H1 (cell line): Measurements from ENCODE around the gene INHBB. TPM values are rescaled to one million over a fixed set of nuclear protein-coding genes. Genes with fewer than 3 reads are reported as not detected.

Source experiments
- GABPA ChIP-seq: IDR thresholded peaks from 2 replicates; pipeline ENCODE4 v1.6.1; 2011; ENCODE audit warnings: mild to moderate bottlenecking, low read length, moderate library complexity, borderline replicate concordance; ENCODE audit not compliant: insufficient read depth
- RAD21 ChIP-seq, 2 experiments: IDR thresholded peaks in 1 of 2; conservative IDR thresholded peaks in 1 of 2; 2 replicates each; pipeline ENCODE4 v1.6.1; 2011; ENCODE audit warnings: low read depth in 2 of 2, low read length in 2 of 2, improper control_type of control experiment in 1 of 2, inconsistent platforms in 1 of 2, mild to moderate bottlenecking in 1 of 2, moderate library complexity in 1 of 2
- SUZ12 ChIP-seq: fragments of 200-600 bp; sonication (generic); IDR thresholded peaks from 2 replicates; pipeline ENCODE4 v1.6.1; 2012; ENCODE audit warnings: mild to moderate bottlenecking, inconsistent platforms, low read length, moderate library complexity, mixed read lengths
- TEAD4 ChIP-seq: IDR thresholded peaks from 2 replicates; pipeline ENCODE4 v1.6.1; 2012; ENCODE audit warnings: low read depth, low read length, inconsistent platforms, mixed read lengths
- polyA plus RNA-seq, 7 experiments: library from polyadenylated mRNA; depleted of rRNA in 3 of 7; stranded (reverse) in 5 of 7; unstranded in 2 of 7; fragments of >200 nt in 5 of 7; fragments of 200-250 nt in 2 of 7; gene quantifications; 1 replicate in 5 of 7; 2 replicates in 1 of 7; 4 replicates in 1 of 7; pipeline versions ENCODE4 v1.2.1 to v1.2.3, GENCODE V29; 2011 to 2013; ENCODE audit warnings: missing spikeins in 2 of 7, mixed read lengths in 2 of 7
- total RNA-seq: library from RNA; stranded (reverse); fragmentation: NEBNext Ultra II Directional; extraction: Animal tissue kit (Norgen Biotek cat#: 25700); gene quantifications from 2 replicates; pipeline ENCODE4 v1.2.1, GENCODE V29; 2021
- TF ChIP-seq, protein P1 (sequence below): IDR thresholded peaks from 2 replicates; pipeline ENCODE4 v1.6.1; 2012; ENCODE audit warnings: inconsistent platforms

Gene INHBB
- total and polyA plus RNA-seq, 2 of the 8 experiments (the other 6 are each of a cell fraction or from before 2014, with no cell fraction given) = 0.30 to 0.32 TPM

- TF ChIP-seq, protein P1, sequence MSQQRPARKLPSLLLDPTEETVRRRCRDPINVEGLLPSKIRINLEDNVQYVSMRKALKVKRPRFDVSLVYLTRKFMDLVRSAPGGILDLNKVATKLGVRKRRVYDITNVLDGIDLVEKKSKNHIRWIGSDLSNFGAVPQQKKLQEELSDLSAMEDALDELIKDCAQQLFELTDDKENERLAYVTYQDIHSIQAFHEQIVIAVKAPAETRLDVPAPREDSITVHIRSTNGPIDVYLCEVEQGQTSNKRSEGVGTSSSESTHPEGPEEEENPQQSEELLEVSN = peak; percentile 63; the same call in 1 of the 2 replicates
- TF ChIP-seq SUZ12 (no peak), GABPA (no peak), TEAD4 (no peak), RAD21 (IDR thresholded peaks at IDR 0.05 in 1 of 2, conservative IDR thresholded peaks at IDR 0.05 in 1 of 2; ENCODE audit: low read depth in 2 of 2, low read length in 2 of 2) (no peak)
Observed at GRCh38 chr2:120344214-120344975, 1.5 kb upstream of the INHBB start (continued).
